HG03095 (cell line): ENCODE results near the gene EHMT1.
"Not testable (repeated sequence)": the region's sequence is repeated elsewhere in the genome, so short reads cannot be mapped to it uniquely, and the experiment has no call there.

Experiments used
- ATAC-seq: cut with Tn5 transposase; IDR thresholded peaks from one replicate; pipeline ENCODE4 v1.9.1; 2021; ENCODE audit warnings: moderate library complexity; ENCODE audit not compliant: unreplicated experiment

The EHMT1 gene

GRCh38 chr9:137715321-137715720 lies 96.5 kb downstream of the EHMT1 start:
- no peak for ATAC-seq

- ATAC-seq: not testable (repeated sequence)
Observed at GRCh38 chr9:137715866-137716693, 97.3 kb downstream of the EHMT1 start.

- no peak for ATAC-seq
Observed at GRCh38 chr9:137716694-137717287, 98.0 kb downstream of the EHMT1 start.

- ATAC-seq: no peak
Observed at GRCh38 chr9:137717776-137718327, 99.0 kb downstream of the EHMT1 start.

GRCh38 chr9:137719194-137719593 lies 100.4 kb downstream of the EHMT1 start:
- ATAC-seq: no peak

- ATAC-seq: no peak
Observed at GRCh38 chr9:137720571-137721110, 101.8 kb downstream of the EHMT1 start.

- no peak for ATAC-seq
Observed at GRCh38 chr9:137721479-137721878, 102.7 kb downstream of the EHMT1 start.

GRCh38 chr9:137721899-137722298 lies 103.1 kb downstream of the EHMT1 start:
- no peak for ATAC-seq

- no peak for ATAC-seq
Observed at GRCh38 chr9:137722481-137722880, 103.7 kb downstream of the EHMT1 start.

GRCh38 chr9:137723356-137723755 lies 104.6 kb downstream of the EHMT1 start:
- not testable (repeated sequence) for ATAC-seq

GRCh38 chr9:137723783-137724445 lies 105.1 kb downstream of the EHMT1 start:
- no peak for ATAC-seq

- no peak for ATAC-seq
Observed at GRCh38 chr9:137724818-137725240, 106.0 kb downstream of the EHMT1 start.

- ATAC-seq: no peak
Observed at GRCh38 chr9:137725598-137725997, 106.8 kb downstream of the EHMT1 start.

GRCh38 chr9:137726336-137726735 lies 107.5 kb downstream of the EHMT1 start:
- peak; percentile 80 for ATAC-seq

- no peak for ATAC-seq
Observed at GRCh38 chr9:137726764-137727163, 108.0 kb downstream of the EHMT1 start.

GRCh38 chr9:137727716-137728115 lies 108.9 kb downstream of the EHMT1 start:
- ATAC-seq: no peak

- no peak for ATAC-seq
Observed at GRCh38 chr9:137728444-137729311, 109.9 kb downstream of the EHMT1 start.

- no peak for ATAC-seq
Observed at GRCh38 chr9:137731216-137731946, 112.6 kb downstream of the EHMT1 start.

GRCh38 chr9:137731947-137732813 lies 113.4 kb downstream of the EHMT1 start:
- no peak for ATAC-seq
